ENCODE results near the gene CCDC187. TPM values are rescaled to one million over a fixed set of nuclear protein-coding genes. Genes with fewer than 3 reads are reported as not detected.
A peak's percentile ranks its signal among the peaks of the same experiment; 100 is the strongest.
"Not testable (repeated sequence)": the region's sequence is repeated elsewhere in the genome, so short reads cannot be mapped to it uniquely, and the experiment has no call there.

Gene CCDC187
- 1 to 10 TPM; 1.7 to 4.5 (median 2.3) TPM for polyA plus RNA-seq (ENCODE audit: insufficient read length in 3 of 3)
- long read RNA-seq, donor 1: 0 reads
- long read RNA-seq, donor 2: 0 reads
- long read RNA-seq, donor 3: 0 reads
- long read RNA-seq, donor 4: 0 reads
- long read RNA-seq, donor 5: 0 reads
- long read RNA-seq, donor 6: 0 reads
- long read RNA-seq, donor 7: 0 reads
- long read RNA-seq, donor 8: 0 reads
- long read RNA-seq, donor 9: 0 reads
- long read RNA-seq, donor 10: 0 reads
- long read RNA-seq, donor 11: 0 reads
- long read RNA-seq, donor 12: 0 reads
- long read RNA-seq, donor 13: 0 reads
- long read RNA-seq, donor 14: 0 reads
- long read RNA-seq, donor 15: 0 reads
- long read RNA-seq, donor 16: 0 reads

DNA sequence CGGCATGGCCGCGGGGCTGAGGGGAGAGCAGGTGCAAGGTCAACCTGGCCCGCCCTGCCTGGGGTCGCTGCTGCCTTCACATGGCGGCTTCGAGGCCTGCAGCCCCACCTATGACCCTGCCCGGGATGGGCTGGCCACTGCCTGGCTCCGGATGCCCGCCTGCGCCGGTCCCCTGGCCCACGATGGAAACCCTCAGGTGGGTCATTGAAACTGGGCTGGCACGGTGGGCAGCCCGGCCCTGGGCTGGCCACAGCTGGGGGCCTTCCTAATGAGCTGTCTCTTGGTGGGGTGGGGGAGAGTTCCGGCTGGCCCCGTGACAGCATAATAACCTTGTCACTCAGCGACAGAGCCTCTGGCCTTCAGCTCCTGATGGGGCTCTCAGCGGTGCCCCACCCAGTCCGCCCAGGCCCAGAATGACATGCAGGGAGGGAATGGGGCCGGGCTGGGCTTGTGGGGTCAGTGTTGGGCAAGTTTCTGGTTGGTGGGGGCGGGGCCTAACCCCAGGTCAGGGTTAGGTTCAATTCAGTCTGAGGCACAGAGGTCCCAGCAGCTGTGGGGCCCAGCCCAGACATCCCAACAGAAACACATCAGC lies at the start of gene CCDC187:
Gene CCDC187 (minus strand): TSS at position 270 of the 592 bp plus-strand sequence. CDS start 264 bp downstream, at position 6.
- DNase-seq (ENCODE audit: extremely low read depth in 1 of 11, low read depth in 9 of 11, low spot score in 4 of 11): no peak

DNA sequence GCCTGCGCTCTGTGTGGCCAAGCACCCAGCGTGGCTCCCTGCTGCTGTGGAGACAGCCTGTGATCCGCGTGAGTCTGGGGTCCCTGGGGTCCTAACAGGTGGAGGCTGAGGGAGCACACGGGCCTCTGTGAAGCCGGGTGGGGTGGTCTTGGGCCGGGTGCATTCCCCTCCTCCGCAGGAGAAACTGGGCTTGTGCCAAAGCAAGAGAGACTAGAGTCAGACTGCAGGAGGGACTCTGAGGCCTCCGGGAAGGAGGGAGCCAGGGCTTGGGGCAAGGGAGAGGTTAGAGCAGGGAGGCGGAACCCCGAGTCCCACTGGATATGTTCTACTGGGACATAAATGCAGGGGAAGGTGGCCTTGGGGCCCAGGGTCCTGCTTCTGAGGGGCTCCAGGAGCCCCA lies 49.2 kb upstream of the CCDC187 start:
- DNase-seq (ENCODE audit: extremely low read depth in 1 of 11, low read depth in 9 of 11, low spot score in 4 of 11): no peak

DNA sequence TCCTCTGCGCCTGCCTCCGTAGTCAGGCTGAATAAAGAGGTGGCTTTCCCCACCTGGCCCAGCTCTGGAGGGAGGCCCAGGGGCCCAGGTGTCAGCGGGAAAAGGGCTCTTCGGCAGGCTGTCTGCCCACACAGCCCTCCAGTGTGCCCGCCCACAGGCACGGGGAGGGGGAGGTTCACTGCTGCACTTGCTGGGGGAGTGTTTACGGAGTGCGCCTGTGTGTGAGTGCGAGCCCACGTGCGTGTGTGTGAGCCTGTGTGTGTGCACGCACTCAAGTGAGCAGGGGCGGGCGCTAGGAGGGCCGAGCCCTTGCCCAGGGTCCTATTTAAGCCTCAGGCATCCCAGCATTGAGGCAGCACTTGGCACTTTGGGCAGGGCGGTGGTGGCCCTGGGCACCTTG lies 48.8 kb upstream of the CCDC187 start:
- peak in 2 of 11 donors; percentile 43 to 63 for DNase-seq (ENCODE audit: extremely low read depth in 1 of 11, low read depth in 9 of 11, low spot score in 4 of 11)

- DNase-seq (ENCODE audit: extremely low read depth in 1 of 11, low read depth in 9 of 11, low spot score in 4 of 11): not testable (repeated sequence)
Observed at GRCh38 chr9:136351868-136352267, 48.0 kb upstream of the CCDC187 start.

- no peak for DNase-seq (ENCODE audit: extremely low read depth in 1 of 11, low read depth in 9 of 11, low spot score in 4 of 11)
Observed at GRCh38 chr9:136351252-136351800, 47.4 kb upstream of the CCDC187 start.

GRCh38 chr9:136349546-136349945 lies 45.7 kb upstream of the CCDC187 start:
- no peak for DNase-seq (ENCODE audit: extremely low read depth in 1 of 11, low read depth in 9 of 11, low spot score in 4 of 11)

DNA sequence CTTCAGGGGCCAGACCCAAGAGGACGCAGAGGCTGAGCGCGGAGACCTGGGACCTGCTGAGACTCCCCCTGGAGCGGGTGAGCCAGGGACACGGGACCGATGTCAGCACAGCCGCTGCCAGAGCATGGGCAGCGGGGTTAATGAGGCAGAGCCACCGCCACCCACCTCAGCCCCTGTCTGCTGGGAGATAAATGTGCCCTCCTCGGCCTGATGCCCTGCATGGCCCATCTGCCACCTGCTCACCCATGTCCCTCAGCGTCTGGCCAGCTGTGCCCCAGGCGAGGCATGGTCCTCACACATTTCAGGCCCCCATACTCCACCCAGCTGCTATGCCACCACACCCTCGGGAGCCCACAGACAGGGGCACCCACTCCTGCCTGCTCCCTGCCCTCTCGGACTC lies 44.8 kb upstream of the CCDC187 start:
- no peak for DNase-seq (ENCODE audit: extremely low read depth in 1 of 11, low read depth in 9 of 11, low spot score in 4 of 11)

- no peak for DNase-seq (ENCODE audit: extremely low read depth in 1 of 11, low read depth in 9 of 11, low spot score in 4 of 11)
Observed at GRCh38 chr9:136347472-136348256, 43.8 kb upstream of the CCDC187 start.

- DNase-seq (ENCODE audit: extremely low read depth in 1 of 11, low read depth in 9 of 11, low spot score in 4 of 11): no peak
Observed at GRCh38 chr9:136346927-136347465, 43.1 kb upstream of the CCDC187 start.

GRCh38 chr9:136346157-136346481 lies 42.2 kb upstream of the CCDC187 start:
- DNase-seq (ENCODE audit: extremely low read depth in 1 of 11, low read depth in 9 of 11, low spot score in 4 of 11): no peak

DNA sequence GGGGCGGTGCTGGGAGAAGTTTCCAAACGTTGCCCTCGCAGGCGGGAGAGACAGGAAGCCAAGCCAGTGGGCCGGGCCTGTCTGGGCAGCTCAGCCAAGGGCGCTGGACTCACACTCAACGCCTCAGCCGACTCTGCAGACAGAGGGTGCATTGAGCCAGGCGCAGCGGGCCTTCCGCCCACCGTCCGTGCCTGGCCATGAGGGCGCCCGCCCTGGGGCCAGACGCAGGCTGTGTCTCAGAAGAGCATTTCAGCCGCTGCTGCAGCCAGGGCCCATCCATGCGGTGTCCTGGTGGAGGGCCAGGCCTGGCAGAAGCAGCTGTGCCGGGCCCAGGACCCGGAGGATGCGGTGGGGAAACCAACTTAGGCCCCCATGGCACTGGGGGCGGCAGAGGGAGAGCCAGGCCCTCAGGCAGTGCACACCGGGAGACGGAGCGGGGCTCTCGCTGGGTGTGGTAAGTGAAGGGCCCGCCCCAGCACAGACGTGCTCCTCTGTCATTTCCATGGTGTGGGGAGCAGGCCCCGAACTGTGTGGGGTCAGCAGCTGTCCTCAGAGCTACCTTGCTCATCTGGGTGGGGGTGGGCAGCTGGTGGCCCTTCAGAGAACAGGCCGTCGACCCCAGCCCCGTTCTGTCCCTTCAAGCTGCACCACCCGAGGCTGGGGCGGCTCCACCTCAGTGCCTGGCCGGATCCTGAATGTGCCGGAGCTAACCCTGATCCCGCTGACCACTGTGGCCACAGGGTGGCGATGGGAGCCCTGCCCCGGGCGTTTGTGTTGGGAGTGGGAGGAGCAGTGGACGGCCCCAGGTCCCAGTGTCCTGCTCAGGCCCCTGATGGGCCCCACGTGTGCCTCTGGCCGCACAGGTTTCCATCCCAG lies 41.6 kb upstream of the CCDC187 start:
- DNase-seq (ENCODE audit: extremely low read depth in 1 of 11, low read depth in 9 of 11, low spot score in 4 of 11): no peak

DNA sequence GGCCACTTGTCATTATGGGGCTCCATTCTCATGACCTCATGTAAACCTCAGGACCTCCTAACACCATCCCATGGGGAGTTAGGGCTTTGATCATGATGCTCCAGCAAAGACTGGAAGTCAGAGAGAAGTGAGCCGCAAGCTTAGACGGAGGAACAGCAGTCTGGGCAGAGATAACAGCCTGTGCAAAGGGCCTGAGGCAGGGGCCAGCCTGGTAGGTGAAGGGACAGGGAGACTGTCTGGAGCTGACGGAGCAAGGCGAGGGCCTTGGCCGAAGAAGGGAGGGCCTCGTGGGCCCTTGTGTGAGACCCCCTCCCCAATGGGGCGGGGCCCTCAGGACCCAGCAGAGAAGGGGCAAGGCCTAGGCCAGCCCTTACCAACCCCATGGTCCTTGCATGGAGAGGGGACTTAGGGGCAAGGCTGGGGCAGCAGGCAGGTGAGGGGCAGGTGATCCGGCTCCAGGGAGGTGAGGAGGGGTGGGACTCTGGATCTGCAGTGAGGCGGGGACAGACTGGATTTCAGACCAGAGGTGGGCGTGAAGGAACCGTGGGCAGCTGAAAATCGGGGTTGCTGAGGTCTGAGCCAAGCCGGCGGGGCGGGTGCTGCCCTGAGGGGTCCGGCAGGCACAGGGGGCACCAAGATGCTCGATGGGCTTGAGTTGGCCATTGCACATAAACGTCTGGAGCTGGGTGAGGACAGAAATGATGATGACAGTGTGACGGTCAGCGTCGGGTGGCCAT lies 40.8 kb upstream of the CCDC187 start:
- DNase-seq (ENCODE audit: extremely low read depth in 1 of 11, low read depth in 9 of 11, low spot score in 4 of 11): no peak

DNA sequence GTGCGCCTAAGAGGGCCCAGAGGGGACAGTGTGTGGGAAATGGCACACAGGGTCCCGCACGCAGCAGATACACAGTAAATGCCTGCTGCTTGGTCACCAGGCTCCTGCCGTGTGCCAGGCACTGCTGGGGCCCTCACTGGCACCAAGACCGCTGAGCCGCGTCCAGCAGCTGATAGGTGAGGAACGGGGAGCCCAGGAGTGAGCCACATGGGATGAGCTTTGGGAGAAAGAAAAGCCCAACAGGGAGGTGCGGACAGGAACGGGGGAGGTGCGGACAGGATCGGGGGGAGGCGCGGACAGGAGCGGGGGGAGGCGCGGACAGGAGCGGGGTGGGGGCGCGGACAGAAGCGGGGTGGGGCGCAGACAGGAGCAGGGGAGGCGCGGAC lies 40.0 kb upstream of the CCDC187 start:
- DNase-seq (ENCODE audit: extremely low read depth in 1 of 11, low read depth in 9 of 11, low spot score in 4 of 11): no peak

DNA sequence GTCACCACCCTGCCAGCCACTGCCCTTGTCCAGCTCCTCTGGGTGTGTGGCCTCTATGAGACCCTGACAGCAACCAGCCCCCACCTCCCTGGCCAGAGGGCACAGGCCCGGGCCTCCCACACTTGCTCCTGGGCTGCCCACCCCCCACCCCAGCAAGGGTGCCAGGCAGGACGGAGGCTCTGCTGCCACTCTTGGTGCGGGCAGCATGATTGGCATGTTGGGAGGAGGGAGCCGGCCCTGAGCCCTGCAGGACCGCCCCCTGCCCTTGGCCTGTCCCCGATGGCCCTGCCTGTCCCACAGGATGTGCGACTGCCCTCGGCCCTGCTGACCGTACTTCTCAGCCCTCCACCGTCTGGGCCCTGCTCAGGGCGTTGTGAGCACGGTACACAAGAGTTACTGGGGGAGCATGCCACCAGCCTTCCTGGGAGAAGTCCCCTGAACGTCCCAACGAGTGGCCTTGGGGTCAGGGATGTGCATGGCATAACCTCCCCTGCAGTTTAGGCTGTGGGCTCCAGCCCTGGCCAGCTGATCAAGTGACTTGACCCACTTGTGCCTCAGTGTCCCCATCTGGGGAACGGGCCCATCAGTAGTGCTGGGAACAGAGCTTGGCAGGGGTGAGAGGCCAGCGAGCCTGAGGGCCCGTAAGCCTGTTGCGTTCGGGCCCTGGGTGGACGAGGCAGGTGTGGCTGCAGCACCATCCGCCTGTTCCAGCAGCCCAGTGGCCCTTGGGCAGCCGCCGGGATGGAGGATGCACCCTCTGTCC lies 39.4 kb upstream of the CCDC187 start:
- DNase-seq (ENCODE audit: extremely low read depth in 1 of 11, low read depth in 9 of 11, low spot score in 4 of 11): no peak

DNA sequence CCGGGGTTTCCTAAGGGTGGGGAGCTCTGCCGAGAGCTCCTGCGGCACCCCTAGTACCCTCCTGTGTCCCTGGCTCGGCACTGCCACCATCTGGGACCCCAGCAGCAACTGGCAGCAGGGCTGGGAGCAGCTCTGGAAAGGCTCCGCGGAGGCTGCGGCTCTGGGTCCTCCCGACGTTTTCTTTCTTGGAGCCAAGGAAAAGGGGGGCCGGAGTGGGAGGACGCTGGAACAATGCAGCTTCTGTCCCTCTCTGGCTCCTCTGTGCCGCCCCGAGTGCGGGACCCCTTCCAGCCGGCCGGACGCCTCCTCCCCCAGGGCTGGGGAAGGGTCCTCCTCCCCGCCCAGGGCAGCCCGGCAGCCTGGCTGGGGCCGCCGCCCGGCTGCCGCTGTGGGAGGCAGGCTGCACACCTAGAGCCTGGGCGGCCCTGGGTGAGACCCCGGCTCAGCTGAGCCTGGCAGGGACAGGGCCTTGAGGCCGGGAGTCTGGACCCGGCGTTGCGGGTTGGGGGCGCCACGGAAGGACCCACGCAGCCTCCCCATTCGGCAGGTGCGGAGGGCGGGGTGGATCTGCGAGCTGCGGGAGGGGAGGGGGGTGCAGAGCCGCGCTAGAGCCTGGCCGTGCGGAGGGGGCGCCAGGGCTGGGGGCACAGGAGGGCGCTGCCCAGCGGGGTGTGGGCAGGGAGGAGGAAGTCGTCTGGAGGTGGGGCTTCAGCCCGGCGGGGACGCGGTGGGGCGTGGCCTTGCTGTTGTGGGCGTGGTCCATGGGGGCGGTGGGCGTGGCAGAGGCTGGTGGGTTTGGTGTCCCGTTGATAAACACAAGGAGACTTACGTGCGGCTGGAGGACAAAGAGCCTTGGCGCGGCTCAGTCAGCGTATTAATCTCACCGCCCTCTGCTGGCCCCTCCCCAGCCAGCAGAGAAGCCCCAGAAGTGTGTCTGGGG lies 38.6 kb upstream of the CCDC187 start:
- peak in 4 of 11 donors; percentile 59 to 77 (median 72) for DNase-seq (ENCODE audit: extremely low read depth in 1 of 11, low read depth in 9 of 11, low spot score in 4 of 11)

- DNase-seq (ENCODE audit: extremely low read depth in 1 of 11, low read depth in 9 of 11, low spot score in 4 of 11): no peak
Observed at GRCh38 chr9:136341769-136342168, 37.9 kb upstream of the CCDC187 start.
